H4 (cell line): ENCODE results near the gene ASF1A. TPM values are rescaled to one million over a fixed set of nuclear protein-coding genes. Genes with fewer than 3 reads are reported as not detected.
A peak's percentile ranks its signal among the peaks of the same experiment; 100 is the strongest.
"Not testable (repeated sequence)": the region's sequence is repeated elsewhere in the genome, so short reads cannot be mapped to it uniquely, and the experiment has no call there.

Experiments used
- DNase-seq: peaks from one replicate; pipeline ENCODE4 v3.0.0-alpha.2; 2015; ENCODE audit warnings: low spot score
- total RNA-seq: library from RNA; depleted of rRNA; stranded (reverse); fragments of >200 nt; shearing (Covaris generic); gene quantifications from 2 replicates; pipeline ENCODE4 v1.2.3, GENCODE V29; 2014; rRNA removed

Gene ASF1A
- 36.7 and 46.3 TPM in 2 replicates for total RNA-seq

- peak; percentile 94 for DNase-seq
These were observed at the start of gene ASF1A for GRCh38 chr6:118893807-118894424. Gene ASF1A (plus strand): TSS chr6:118894152. CDS start chr6:118894414, 262 bp downstream.

- DNase-seq = no peak
These were observed 49.0 kb upstream of the ASF1A start for GRCh38 chr6:118844915-118845314.

GRCh38 chr6:118853408-118853807 is 40.5 kb upstream of the ASF1A start:
- no peak for DNase-seq

GRCh38 chr6:118856301-118856700 is 37.7 kb upstream of the ASF1A start:
- no peak for DNase-seq

- no peak for DNase-seq
These were observed 34.4 kb upstream of the ASF1A start for GRCh38 chr6:118859517-118860064.

- DNase-seq = no peak
These were observed 33.6 kb upstream of the ASF1A start for GRCh38 chr6:118860363-118860762.

GRCh38 chr6:118860880-118861279 is 33.1 kb upstream of the ASF1A start:
- no peak for DNase-seq

GRCh38 chr6:118862443-118862842 is 31.5 kb upstream of the ASF1A start:
- DNase-seq = no peak

- no peak for DNase-seq
These were observed 29.4 kb upstream of the ASF1A start for GRCh38 chr6:118864341-118865099.

GRCh38 chr6:118865100-118865391 is 28.9 kb upstream of the ASF1A start:
- DNase-seq = no peak

- peak; percentile 7 for DNase-seq
These were observed 26.8 kb upstream of the ASF1A start for GRCh38 chr6:118867181-118867580.

GRCh38 chr6:118868901-118869300 is 25.1 kb upstream of the ASF1A start:
- not testable (repeated sequence) for DNase-seq

GRCh38 chr6:118869350-118869749 is 24.6 kb upstream of the ASF1A start:
- DNase-seq = peak; percentile 8

GRCh38 chr6:118869894-118870589 is 23.9 kb upstream of the ASF1A start:
- no peak for DNase-seq

- no peak for DNase-seq
These were observed 22.6 kb upstream of the ASF1A start for GRCh38 chr6:118871331-118871730.

GRCh38 chr6:118872318-118872717 is 21.6 kb upstream of the ASF1A start:
- DNase-seq = no peak

GRCh38 chr6:118872726-118873125 is 21.2 kb upstream of the ASF1A start:
- DNase-seq = no peak

GRCh38 chr6:118873239-118873638 is 20.7 kb upstream of the ASF1A start:
- DNase-seq = no peak

GRCh38 chr6:118875672-118876071 is 18.3 kb upstream of the ASF1A start:
- DNase-seq = no peak

GRCh38 chr6:118876198-118876597 is 17.8 kb upstream of the ASF1A start:
- DNase-seq = no peak

- DNase-seq = no peak
These were observed 17.1 kb upstream of the ASF1A start for GRCh38 chr6:118876814-118877213.

GRCh38 chr6:118877806-118878205 is 16.1 kb upstream of the ASF1A start:
- DNase-seq = no peak
